ENCODE measurements around the gene MXRA8.

The MXRA8 gene

DNA sequence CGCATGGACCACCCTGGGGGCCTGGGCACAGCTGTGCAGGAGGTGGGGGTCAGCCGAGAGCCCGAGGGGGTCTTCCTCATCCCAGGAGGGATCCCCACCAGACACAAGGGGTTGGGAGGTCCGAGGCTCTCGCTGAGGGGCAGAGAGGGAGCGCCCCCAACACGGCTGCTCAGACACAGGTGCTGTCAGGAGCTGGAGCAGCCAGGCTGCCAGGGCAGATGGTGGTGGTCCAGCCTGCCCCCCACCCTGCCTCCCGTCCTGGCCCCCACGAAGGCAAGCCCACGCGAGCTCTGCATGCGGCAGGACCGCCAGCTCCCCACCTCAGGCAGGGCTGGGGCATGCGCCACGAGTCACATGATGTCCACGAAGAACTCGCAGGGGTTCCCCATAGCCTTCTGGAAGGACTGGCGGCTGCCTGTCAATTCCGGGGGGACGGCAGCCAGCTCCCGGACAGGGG is 22.5 kb downstream of the MXRA8 start:
- no peak for DNase-seq (ENCODE audit: low read depth in 2 of 2)

DNA sequence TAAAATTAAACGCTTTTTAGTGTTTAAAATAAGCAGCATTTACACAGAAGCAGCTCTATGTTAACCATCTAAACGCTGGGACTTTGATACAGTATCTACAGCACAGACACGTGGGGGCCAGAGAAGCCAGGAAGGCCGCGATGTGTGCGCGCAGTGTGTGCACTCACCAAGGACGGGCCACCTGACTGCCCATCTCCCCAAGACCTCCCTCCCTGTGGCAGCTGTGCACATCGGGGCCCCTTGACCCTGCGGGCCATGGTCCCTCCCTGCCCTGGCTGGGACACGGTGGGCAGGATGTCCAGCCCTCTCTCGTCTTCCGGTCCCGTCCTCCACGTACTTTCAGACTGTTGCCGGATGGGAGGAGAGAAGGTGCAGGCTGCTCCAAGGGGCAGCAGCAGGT is 23.1 kb downstream of the MXRA8 start:
- DNase-seq (ENCODE audit: low read depth in 2 of 2): no peak

DNA sequence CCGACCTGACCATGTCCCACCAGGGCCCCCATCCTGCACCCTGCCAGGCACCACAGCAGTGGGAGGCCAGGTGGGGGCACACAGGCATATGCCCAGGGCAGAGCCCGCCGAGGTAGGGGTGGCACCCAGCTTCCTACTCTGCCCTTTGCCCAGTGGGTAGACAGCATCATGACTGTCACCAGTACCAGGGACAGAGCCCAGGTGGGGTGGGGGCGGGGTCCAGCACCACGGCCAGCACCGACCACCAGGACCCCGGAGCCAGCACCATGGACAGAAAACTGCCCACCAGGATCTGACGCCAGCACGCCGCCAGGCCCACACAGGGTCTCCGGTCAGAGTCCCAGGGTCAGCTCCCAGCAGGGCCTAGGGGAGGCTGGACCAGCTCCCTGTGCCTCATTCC is 23.5 kb downstream of the MXRA8 start:
- DNase-seq (ENCODE audit: low read depth in 2 of 2): no peak

DNA sequence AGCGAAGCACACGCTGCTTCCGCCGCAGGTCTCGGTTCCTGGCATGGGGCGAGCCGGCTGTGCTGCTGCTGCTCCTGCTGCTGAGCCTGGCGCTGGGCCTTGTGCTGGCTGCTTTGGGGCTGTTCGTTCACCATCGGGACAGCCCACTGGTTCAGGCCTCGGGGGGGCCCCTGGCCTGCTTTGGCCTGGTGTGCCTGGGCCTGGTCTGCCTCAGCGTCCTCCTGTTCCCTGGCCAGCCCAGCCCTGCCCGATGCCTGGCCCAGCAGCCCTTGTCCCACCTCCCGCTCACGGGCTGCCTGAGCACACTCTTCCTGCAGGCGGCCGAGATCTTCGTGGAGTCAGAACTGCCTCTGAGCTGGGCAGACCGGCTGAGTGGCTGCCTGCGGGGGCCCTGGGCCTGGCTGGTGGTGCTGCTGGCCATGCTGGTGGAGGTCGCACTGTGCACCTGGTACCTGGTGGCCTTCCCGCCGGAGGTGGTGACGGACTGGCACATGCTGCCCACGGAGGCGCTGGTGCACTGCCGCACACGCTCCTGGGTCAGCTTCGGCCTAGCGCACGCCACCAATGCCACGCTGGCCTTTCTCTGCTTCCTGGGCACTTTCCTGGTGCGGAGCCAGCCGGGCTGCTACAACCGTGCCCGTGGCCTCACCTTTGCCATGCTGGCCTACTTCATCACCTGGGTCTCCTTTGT is 24.7 kb downstream of the MXRA8 start:
- no peak for DNase-seq (ENCODE audit: low read depth in 2 of 2)

DNA sequence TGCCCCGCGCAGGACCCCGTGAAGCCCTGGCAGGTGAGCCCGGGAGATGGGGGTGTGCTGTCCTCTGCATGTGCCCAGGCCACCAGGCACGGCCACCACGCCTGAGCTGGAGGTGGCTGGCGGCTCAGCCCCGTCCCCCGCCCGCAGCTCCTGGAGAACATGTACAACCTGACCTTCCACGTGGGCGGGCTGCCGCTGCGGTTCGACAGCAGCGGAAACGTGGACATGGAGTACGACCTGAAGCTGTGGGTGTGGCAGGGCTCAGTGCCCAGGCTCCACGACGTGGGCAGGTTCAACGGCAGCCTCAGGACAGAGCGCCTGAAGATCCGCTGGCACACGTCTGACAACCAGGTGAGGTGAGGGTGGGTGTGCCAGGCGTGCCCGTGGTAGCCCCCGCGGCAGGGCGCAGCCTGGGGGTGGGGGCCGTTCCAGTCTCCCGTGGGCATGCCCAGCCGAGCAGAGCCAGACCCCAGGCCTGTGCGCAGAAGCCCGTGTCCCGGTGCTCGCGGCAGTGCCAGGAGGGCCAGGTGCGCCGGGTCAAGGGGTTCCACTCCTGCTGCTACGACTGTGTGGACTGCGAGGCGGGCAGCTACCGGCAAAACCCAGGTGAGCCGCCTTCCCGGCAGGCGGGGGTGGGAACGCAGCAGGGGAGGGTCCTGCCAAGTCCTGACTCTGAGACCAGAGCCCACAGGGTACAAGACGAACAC is 25.4 kb downstream of the MXRA8 start:
- no peak for DNase-seq (ENCODE audit: low read depth in 2 of 2)

DNA sequence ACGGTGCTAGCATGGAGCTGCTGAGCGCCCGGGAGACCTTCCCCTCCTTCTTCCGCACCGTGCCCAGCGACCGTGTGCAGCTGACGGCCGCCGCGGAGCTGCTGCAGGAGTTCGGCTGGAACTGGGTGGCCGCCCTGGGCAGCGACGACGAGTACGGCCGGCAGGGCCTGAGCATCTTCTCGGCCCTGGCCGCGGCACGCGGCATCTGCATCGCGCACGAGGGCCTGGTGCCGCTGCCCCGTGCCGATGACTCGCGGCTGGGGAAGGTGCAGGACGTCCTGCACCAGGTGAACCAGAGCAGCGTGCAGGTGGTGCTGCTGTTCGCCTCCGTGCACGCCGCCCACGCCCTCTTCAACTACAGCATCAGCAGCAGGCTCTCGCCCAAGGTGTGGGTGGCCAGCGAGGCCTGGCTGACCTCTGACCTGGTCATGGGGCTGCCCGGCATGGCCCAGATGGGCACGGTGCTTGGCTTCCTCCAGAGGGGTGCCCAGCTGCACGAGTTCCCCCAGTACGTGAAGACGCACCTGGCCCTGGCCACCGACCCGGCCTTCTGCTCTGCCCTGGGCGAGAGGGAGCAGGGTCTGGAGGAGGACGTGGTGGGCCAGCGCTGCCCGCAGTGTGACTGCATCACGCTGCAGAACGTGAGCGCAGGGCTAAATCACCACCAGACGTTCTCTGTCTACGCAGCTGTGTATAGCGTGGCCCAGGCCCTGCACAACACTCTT is 26.2 kb downstream of the MXRA8 start:
- DNase-seq (ENCODE audit: low read depth in 2 of 2): no peak

DNA sequence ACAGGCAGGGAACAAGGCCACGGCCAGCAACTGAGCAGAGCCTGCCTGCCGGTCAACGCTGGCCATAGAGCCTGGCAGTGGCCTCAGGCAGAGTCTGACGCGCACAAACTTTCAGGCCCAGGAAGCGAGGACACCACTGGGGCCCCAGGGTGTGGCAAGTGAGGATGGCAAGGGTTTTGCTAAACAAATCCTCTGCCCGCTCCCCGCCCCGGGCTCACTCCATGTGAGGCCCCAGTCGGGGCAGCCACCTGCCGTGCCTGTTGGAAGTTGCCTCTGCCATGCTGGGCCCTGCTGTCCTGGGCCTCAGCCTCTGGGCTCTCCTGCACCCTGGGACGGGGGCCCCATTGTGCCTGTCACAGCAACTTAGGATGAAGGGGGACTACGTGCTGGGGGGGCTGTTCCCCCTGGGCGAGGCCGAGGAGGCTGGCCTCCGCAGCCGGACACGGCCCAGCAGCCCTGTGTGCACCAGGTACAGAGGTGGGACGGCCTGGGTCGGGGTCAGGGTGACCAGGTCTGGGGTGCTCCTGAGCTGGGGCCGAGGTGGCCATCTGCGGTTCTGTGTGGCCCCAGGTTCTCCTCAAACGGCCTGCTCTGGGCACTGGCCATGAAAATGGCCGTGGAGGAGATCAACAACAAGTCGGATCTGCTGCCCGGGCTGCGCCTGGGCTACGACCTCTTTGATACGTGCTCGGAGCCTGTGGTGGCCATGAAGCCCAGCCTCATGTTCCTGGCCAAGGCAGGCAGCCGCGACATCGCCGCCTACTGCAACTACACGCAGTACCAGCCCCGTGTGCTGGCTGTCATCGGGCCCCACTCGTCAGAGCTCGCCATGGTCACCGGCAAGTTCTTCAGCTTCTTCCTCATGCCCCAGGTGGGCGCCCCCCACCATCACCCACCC is 27.0 kb downstream of the MXRA8 start, which contains the start of gene TAS1R3:
Gene TAS1R3 (plus strand): TSS at position 213 of the 898 bp plus-strand sequence. CDS start 66 bp downstream, at position 279.
- DNase-seq (ENCODE audit: low read depth in 2 of 2): no peak

DNA sequence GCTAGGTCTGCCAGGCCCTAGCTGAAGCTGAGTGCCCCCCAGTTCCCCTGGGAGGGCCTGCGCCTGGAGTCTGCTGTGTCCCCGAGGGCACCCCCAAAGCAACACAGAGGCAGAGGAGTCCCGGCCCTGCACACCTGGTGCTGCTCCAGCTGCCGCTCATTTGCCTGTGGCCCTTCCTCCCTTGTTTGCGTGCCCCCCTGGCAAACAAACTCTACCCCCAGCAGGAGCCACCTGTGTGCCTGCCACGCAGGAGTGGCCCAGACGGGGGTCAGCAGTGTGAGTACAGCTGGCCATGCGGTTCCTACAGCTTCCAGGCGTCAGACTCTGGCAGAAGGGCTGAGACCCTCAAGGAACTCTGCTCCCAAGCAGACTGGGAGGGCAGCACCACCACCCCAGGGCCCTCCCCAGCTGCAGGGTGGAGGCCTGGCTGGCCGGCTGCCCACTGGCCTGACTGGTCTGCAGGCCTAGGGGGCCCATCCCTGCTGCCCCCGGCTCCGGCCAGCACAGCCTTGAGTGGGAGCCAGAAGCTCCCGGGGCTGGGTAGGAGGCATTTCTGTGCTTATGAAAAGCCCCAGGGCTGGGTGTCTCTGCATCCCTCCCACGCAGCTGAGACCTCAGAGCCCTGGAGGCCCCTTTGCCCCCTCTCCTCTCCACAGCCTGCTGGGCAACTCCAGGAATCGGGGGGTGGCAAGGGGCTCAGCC is 27.8 kb downstream of the MXRA8 start:
- DNase-seq (ENCODE audit: low read depth in 2 of 2): no peak

DNA sequence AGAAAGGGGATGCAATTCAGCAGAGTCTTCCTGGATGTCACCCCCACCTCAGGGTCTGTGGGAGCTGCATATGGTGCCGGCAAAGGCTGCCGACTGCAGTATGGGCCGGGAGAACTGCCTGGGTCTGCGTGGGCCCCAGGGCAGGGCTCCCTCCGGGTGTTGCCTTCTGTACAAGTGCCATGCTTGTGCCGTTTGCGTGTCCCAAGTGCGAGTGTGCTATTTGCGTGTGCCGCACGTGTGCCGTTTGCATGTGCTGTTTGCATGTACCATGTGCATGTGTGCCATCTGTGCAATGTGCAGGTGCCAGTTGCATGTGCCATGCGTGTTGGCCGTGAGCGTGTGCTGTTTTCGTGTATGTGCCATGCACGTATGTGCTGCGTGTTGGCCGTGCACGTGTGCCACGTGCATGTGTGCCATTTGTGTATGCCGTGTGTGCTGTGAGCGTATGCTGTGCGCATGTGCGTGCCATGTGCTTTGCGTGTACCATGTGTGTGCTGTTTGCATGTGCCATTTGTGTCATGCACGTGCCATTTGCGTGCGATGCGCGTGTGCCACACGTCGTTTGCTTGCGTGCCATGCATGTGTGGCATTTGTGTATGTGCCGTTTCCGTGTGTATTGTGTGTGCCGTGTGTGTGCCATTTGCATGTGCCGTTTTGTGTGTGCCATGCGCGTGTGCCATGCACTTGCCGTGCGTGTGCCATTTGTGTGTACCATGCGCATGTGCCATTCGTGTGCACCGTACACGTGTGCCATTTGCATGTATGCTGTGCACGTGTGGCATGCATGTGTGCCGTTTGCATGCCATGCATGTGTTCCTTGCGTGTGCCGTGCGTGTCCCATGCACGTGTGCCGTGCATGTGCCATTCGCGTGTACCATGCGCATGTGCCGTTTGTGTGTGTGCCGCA is 28.8 kb downstream of the MXRA8 start:
- no peak for DNase-seq (ENCODE audit: low read depth in 2 of 2)

DNA sequence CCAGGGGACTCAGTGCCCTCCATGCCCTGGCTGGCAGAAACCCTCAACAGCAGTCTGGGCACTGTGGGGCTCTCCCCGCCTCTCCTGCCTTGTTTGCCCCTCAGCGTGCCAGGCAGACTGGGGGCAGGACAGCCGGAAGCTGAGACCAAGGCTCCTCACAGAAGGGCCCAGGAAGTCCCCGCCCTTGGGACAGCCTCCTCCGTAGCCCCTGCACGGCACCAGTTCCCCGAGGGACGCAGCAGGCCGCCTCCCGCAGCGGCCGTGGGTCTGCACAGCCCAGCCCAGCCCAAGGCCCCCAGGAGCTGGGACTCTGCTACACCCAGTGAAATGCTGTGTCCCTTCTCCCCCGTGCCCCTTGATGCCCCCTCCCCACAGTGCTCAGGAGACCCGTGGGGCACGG is 30.1 kb downstream of the MXRA8 start:
- no peak for DNase-seq (ENCODE audit: low read depth in 2 of 2)

DNA sequence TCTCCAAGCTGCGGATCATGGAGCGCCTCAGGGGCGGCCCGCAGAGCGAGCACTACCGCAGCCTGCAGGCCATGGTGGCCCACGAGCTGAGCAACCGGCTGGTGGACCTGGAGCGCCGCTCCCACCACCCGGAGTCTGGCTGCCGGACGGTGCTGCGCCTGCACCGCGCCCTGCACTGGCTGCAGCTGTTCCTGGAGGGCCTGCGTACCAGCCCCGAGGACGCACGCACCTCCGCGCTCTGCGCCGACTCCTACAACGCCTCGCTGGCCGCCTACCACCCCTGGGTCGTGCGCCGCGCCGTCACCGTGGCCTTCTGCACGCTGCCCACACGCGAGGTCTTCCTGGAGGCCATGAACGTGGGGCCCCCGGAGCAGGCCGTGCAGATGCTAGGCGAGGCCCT is 31.1 kb downstream of the MXRA8 start:
- DNase-seq (ENCODE audit: low read depth in 2 of 2): no peak

DNA sequence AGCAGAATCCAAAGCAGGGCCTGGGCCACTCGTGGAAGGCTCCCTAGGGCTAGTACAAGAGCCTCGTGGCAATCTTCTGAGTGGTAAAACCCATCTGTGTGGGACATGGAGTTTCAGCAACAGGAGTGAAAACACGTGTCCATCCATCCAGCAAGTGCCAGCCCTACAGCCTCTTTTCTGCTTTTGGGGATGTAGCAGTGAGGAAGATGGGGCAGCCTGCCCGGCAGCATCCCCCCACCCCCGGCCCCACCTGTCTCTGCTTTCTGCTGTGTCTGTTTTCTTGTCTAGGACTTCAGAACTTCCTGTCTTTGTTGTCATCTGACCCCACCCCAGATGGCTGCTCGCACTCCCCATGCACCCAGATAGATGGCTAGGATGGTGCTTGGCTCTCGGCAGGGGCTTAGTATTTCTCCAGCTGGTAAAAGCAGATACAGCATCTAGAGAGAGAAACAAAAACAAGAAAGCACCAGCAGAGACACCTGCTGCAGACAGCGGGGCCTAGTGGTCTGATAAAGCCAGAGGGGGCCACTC is 32.2 kb downstream of the MXRA8 start:
- DNase-seq (ENCODE audit: low read depth in 2 of 2): no peak

DNA sequence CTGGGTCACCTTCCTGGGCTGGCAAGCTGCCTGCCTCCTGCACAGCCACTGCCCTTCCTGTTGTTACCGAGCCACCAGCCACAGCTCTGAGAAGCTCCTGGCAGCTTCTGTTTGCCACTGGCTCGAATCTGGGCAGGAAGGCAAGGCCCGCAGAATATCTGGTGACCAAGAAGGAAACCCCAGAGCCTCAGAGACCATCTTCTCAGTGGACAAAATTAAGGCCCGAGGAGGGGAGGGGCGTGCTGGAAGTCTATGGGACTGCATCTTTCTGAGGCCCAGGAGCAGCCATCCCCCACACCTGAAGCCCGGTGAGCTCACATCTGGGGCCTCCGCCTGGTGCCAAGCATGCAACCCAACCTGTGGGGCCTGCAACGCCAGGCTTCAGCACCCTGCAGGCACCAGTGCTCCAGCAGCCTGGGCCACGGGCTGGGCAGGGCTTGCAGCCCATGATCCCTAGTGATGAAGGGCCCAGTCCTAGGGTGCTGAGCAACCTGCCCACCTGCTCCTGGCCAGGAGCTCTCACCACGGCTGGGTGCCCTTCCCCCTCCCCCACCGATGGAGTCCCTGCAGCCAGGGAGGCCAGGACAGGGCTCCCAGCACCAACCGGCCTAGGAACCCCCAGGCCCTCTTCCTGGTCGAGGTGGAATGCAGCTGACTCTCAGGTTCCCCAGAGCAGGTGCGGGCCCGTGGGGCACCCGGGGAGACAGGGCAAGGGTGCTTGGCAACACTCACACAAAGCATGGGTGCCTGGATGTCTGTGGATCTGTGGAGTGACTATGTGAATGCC is 32.9 kb downstream of the MXRA8 start:
- no peak for DNase-seq (ENCODE audit: low read depth in 2 of 2)

DNA sequence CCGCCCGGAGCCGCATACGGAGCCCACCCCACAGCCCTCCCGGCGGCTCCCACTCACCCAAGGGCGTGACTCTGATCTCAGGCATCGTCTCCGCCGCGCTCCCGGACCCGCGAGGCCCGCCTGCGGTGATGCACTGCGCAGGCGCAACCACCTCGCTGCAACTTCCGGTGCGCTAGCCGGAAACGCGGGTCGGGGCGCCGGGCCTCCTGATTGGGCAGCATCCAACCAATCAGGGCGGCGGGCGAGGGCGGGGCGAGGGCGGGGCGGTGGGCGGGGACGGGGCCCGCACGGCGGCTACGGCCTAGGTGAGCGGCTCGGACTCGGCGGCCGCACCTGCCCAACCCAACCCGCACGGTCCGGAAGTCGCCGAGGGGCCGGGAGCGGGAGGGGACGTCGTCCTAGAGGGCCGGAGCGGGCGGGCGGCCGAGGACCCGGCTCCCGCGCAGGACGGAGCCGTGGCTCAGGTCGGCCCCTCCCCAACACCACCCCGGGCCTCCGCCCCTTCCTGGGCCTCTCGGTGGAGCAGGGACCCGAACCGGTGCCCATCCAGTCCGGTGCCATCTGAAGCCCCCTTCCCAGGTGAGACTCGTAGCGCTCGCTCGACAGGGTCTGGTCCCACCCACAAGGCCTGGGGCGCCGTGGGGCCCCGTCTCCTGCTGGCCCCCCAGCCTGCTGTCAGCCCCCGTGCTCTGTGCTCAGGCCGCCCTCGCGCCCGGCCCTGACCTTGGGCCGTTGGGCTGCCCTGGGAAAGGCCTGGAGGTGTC is 33.6 kb downstream of the MXRA8 start, which contains the start of the genes CPTP and INTS11:
Gene CPTP (plus strand): TSS at position 279 of the 764 bp plus-strand sequence. CDS start 2,109 bp downstream, outside the sequence.
Gene INTS11 (minus strand): TSS at position 137 of the 764 bp plus-strand sequence. CDS start 52 bp downstream, at position 85.
- DNase-seq (ENCODE audit: low read depth in 2 of 2): peak; percentile 66 to 74

DNA sequence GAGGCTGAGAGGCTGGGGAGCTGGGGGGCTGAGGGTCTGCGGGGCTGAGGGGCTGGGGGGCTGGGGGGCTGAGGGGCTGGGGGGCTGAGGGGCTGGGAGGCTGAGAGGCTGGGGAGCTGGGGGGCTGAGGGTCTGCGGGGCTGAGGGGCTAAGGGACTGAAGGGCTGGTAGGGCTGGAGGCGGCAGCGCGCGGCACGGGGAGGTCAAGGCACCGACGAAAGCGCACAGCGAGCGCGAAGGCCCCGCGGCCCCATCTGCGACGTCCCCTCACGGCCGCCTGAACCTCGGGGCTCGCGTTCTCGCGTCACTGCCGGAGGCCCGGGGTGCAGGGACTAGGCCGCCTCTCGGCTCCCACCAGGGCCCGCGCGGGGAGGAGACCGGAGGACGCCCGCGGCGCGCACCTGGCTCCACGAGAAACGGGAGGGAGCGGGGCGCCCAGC is 34.3 kb downstream of the MXRA8 start:
- no peak for DNase-seq (ENCODE audit: low read depth in 2 of 2)

DNA sequence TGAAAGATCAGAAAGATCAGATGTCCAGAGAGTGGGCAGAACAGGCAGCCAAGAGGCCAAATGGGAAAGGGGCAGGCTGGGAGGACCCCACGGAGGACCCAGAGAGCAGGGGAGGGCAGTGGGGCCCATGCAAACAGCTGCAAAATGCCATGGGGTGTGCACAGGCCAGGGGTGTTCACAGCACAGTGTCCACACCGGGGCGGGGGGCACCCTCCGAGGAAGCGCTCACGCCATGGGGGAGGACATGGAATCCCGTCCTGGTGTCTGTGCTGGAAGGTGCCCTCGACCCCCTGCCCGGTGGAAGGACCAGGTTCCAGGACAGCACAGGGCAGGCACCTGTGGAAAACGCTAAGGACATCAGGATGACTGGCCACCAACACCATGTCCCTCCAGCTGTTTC is 35.4 kb downstream of the MXRA8 start:
- no peak for DNase-seq (ENCODE audit: low read depth in 2 of 2)

DNA sequence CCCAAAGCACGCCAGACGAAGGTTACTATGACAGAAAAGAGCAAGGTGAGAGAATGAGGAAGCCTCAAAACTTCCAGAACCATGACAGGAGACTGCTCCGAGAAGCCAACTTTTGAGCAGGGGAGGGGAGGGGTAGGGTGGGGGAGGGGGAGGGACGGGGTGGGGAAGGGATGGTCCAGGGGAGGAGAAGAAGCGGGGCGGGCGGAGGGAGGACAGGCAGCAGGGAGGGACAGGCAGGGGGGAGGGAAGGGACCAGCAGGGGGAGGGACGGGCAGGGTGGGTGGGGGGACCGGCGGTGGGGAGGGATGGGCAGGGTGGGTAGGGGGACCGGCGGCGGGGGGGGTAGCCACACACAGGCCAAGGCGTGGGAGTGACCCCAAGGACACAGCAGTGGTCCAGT is 35.9 kb downstream of the MXRA8 start:
- DNase-seq (ENCODE audit: low read depth in 2 of 2): no peak

DNA sequence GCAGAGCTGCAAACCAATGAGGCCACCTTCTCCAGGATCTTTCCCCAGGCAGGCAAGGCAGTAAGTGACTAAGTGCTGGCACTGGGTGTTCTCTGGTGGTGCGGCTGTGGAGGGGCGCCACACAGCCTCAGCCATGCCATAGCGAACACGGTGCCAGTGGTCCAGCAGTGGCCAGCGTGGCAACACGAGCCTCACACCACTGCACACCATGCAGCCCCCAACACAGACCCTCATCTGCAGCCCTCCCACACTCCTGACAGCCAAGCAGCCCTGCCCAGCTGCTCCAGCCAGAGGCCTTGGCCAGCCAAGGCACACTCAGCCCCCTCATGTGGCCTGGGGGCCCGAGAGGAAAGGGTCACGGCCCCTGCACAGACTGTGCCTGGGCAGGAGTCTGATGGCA is 36.9 kb downstream of the MXRA8 start:
- no peak for DNase-seq (ENCODE audit: low read depth in 2 of 2)
